Peyer's patch (tissue), 4 donors: ENCODE data around the gene SNTG2. TPM values are rescaled to one million over a fixed set of nuclear protein-coding genes. Genes with fewer than 3 reads are reported as not detected.

ENCODE experiments used
- DNase-seq, 3 donors: peaks; one replicate each; pipeline ENCODE4 v3.0.0-alpha.2; 2017 to 2019
- H3K27ac ChIP-seq, 4 donors: fragments of 200-600 bp; sonication (generic); one replicate each; pipeline ENCODE4 v1.5.1; 2016 to 2019
- H3K27me3 ChIP-seq, 2 donors: fragments of 200-600 bp; sonication (generic); one replicate each; pipeline ENCODE4 v1.5.1; 2019
- H3K36me3 ChIP-seq, 3 donors: fragments of 200-600 bp; sonication (generic); one replicate each; pipeline ENCODE4 v1.5.1; 2016 to 2019
- H3K4me1 ChIP-seq, 4 donors: fragments of 200-600 bp; sonication (generic); one replicate each; pipeline ENCODE4 v1.5.1; 2016 to 2019
- H3K4me3 ChIP-seq, 4 donors: fragments of 200-600 bp; sonication (generic); 1 replicate in 3 of 4; 2 replicates in 1 of 4; pipeline ENCODE4 v1.5.1; 2016 to 2019; ENCODE audit warnings: mild to moderate bottlenecking in 1 of 4
- H3K9me3 ChIP-seq, 4 donors: fragments of 200-600 bp; sonication (generic); one replicate each; pipeline ENCODE4 v1.5.1; 2016 to 2019; ENCODE audit warnings: mild to moderate bottlenecking in 1 of 4
- POLR2A ChIP-seq, 2 donors: fragments of 450-650 bp; IDR thresholded peaks; one replicate each; pipeline ENCODE4 v1.5.1; 2017; ENCODE audit warnings: antibody characterized with exemption in 2 of 2, mild to moderate bottlenecking in 2 of 2, moderate library complexity in 2 of 2
- total RNA-seq, 4 donors: library from RNA; depleted of rRNA; stranded (reverse); fragments of >200 nt; gene quantifications; one replicate each; pipeline ENCODE4 v1.1.0, GENCODE V29; 2016
- TF ChIP-seq, protein P1 (sequence below), 6 experiments: fragments of 450-650 bp in 4 of 6; fragments of 200-600 bp in 2 of 6; sonication (generic) in 1 of 6; IDR thresholded peaks; one replicate each; pipeline ENCODE4 v1.5.1; 2017 to 2019; ENCODE audit warnings: antibody characterized with exemption in 6 of 6, mild to moderate bottlenecking in 3 of 6, moderate library complexity in 1 of 6

The SNTG2 gene
- total RNA-seq, 4 donors from 2014 or later = 1.8 to 65.2 (median 3.9) TPM

DNA sequence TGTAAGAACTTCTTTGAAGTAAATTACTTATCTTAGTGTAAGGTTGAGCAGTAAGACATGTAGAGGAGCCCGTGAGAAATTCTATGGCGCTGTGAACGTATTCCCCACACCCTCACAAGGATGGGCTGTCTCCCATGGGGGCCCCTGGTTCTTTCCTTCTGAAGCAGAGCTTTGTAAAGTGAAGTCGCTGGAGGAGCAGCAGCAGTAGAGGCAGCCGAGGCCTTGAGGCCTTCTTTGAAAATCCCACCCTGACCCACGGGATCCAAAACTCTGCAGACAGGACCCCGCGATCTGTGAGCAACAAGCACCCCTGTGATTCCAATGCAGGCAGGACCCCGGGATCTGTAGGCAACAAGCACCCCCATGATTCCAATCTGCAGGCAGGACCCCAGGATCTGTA is 23.8 kb upstream of the SNTG2 start:
- Histone ChIP-seq H3K27me3 (no peaks in the 10 kb centered on the region), H3K4me1 (no peaks in the 10 kb centered on the region), H3K4me3 (no peak overlapping the region), H3K27ac (no peak overlapping the region), H3K9me3 (peaks cover 0 to 7% (median 0%) of the 10 kb centered on the region in 4 donors), H3K36me3 (no peaks in the 10 kb centered on the region)
- TF ChIP-seq, protein P1, sequence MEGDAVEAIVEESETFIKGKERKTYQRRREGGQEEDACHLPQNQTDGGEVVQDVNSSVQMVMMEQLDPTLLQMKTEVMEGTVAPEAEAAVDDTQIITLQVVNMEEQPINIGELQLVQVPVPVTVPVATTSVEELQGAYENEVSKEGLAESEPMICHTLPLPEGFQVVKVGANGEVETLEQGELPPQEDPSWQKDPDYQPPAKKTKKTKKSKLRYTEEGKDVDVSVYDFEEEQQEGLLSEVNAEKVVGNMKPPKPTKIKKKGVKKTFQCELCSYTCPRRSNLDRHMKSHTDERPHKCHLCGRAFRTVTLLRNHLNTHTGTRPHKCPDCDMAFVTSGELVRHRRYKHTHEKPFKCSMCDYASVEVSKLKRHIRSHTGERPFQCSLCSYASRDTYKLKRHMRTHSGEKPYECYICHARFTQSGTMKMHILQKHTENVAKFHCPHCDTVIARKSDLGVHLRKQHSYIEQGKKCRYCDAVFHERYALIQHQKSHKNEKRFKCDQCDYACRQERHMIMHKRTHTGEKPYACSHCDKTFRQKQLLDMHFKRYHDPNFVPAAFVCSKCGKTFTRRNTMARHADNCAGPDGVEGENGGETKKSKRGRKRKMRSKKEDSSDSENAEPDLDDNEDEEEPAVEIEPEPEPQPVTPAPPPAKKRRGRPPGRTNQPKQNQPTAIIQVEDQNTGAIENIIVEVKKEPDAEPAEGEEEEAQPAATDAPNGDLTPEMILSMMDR (IDR thresholded peaks at IDR 0.05) = no peak
- TF ChIP-seq POLR2A (IDR thresholded peaks at IDR 0.05) = no peak
- no peak for DNase-seq

DNA sequence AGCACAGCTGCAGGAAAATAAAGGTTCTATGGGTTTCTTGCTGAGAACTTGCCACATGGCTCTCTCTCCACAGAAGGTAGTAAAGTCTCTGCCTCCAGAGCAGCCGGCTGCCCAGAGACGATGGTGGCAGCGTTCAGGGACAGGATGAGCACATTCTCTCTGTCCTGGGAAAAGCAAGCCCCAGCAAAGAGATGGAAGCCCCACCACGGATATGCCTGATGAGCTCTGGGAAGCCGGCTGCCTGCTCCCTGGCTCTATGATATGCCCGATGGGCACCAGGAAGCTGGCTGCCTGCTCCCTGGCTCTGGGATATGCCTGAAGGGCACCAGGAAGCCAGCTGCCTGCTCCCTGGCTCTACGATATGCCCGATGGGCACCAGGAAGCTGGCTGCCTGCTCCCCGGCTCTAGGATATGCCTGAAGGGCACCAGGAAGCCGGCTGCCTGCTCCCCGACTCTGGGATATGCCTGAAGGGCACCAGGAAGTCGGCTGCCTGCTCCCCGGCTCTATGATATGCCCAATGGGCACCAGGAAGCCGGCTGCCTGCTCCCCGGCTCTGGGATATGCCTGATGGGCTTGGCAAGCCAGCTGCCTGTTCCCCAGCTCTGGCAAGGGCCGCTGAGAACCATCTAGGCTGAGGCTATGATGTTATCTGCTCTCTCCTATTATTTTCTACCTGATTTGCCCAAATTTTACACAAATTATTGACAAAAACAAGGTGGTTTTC is 21.5 kb upstream of the SNTG2 start:
- no peaks in the 10 kb centered on the region for H3K36me3 ChIP-seq
- H3K4me1 ChIP-seq = no peaks in the 10 kb centered on the region
- H3K9me3 ChIP-seq = peaks cover 0 to 7% (median 0%) of the 10 kb centered on the region in 4 donors
- no peak overlapping the region for H3K4me3 ChIP-seq
- H3K27me3 ChIP-seq = no peaks in the 10 kb centered on the region
- no peak for TF ChIP-seq POLR2A (IDR thresholded peaks at IDR 0.05)
- TF ChIP-seq, protein P1 (IDR thresholded peaks at IDR 0.05) = no peak
- H3K27ac ChIP-seq = no peak overlapping the region
- DNase-seq = no peak

DNA sequence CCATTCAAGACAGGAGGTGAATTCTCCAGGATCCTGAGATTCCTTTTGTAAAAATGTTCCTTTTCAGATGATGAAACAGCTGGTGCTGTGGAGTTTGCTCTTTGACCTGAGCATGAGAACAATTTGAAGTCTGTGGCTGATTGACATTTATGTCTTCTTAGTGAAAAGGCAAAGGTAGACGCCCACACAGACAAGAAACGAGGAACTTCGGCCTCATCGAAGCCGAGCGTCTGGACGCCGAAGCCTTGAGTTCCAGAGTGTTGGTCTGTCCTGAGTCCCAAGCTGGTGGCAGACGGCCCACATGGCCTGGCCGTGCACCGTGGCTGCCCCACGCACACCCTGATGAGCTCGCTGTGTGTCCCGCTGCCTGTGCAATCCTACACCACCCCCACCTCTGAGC is 20.7 kb upstream of the SNTG2 start:
- Histone ChIP-seq H3K4me1 (no peaks in the 10 kb centered on the region), H3K4me3 (no peak overlapping the region), H3K9me3 (peaks cover 0 to 7% (median 0%) of the 10 kb centered on the region in 4 donors), H3K36me3 (no peaks in the 10 kb centered on the region), H3K27me3 (no peaks in the 10 kb centered on the region), H3K27ac (no peak overlapping the region)
- no peak for DNase-seq
- TF ChIP-seq, protein P1 (IDR thresholded peaks at IDR 0.05) = no peak
- no peak for TF ChIP-seq POLR2A (IDR thresholded peaks at IDR 0.05)

DNA sequence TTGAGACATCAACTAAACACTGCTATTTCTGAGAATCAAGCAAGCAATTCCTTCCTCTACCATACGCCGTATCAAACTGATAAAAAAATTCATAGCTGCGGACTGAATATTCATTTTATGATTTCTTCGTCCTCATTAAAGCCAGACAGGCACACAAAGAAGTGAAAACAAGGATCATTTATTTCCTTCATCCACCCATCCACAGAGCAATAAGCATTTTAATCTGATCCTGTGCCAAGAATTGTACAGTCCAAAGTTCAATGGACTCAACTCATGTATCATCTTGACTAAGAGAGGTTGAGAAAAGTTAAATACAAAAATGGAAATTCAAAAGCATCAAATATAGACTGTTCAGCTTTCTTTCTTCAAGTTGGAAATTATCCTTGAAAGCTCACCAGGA is 19.7 kb upstream of the SNTG2 start:
- Histone ChIP-seq H3K36me3 (no peaks in the 10 kb centered on the region), H3K4me1 (no peaks in the 10 kb centered on the region), H3K4me3 (no peak overlapping the region), H3K27ac (no peak overlapping the region), H3K9me3 (peaks cover 0 to 7% (median 0%) of the 10 kb centered on the region in 4 donors), H3K27me3 (no peaks in the 10 kb centered on the region)
- DNase-seq = no peak
- TF ChIP-seq POLR2A (IDR thresholded peaks at IDR 0.05) = no peak
- TF ChIP-seq, protein P1 (IDR thresholded peaks at IDR 0.05) = no peak

DNA sequence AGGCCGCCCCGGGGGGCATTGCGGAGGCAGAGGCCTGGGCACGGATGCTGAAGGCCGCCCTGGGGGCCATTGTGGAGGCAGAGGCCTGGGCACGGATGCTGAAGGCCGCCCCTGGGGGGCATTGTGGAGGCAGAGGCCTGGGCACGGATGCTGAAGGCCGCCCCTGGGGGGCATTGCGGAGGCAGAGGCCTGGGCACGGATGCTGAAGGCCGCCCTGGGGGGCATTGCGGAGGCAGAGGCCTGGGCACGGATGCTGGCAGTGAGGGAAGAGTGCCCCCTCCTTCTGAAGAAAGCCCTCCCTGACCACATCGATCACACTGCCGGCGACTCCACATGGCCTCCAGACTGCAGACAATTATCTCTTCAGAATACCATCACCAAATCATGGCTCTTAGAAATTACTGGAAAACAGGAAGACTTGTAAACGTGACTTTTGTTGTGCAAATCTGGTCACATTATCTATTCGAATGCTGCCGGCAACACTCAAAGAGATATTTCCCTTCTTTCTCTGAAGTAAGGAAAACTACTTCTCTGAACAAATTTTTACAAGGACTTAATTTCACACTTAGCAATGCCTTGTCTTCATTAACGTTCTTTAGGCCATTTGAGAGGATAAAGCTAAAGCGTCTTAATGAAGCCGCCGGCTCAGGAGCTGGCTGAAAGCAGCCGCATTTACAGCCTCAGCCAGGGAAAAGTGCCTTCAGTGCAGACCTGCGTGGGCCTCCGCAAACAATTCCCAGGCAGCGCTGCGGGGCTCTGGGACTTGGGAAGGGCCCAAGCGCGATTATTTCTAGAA is 18.1 kb upstream of the SNTG2 start:
- Histone ChIP-seq H3K4me3 (no peak overlapping the region), H3K27ac (no peak overlapping the region), H3K27me3 (no peaks in the 10 kb centered on the region), H3K4me1 (no peaks in the 10 kb centered on the region), H3K9me3 (peaks cover 0 to 11% (median 0%) of the 10 kb centered on the region in 4 donors), H3K36me3 (no peaks in the 10 kb centered on the region)
- TF ChIP-seq, protein P1 (IDR thresholded peaks at IDR 0.05) = no peak
- no peak for TF ChIP-seq POLR2A (IDR thresholded peaks at IDR 0.05)
- no peak for DNase-seq
